AG04450 (cell line): ENCODE results near the gene ARL5C. TPM values are rescaled to one million over a fixed set of nuclear protein-coding genes. Genes with fewer than 3 reads are reported as not detected.
"Not testable (repeated sequence)": the region's sequence is repeated elsewhere in the genome, so short reads cannot be mapped to it uniquely, and the experiment has no call there.

ENCODE experiments used
- CTCF ChIA-PET: fragments of 300-600, 350-600 bp; formaldehyde crosslinking; extraction: SDS; loops from one replicate; lab custom pipeline; 2022; ENCODE audit warnings: antibody characterized with exemption, inconsistent platforms; lab: Charles Lee
- POLR2A ChIA-PET: fragments of 350-600 bp; formaldehyde crosslinking; extraction: SDS; loops from one replicate; lab custom pipeline; 2021; ENCODE audit warnings: antibody characterized with exemption, inconsistent platforms; lab: Yijun Ruan, JAX
- DNase-seq: peaks from one replicate; pipeline ENCODE4 v3.0.0-alpha.2; 2011; ENCODE audit warnings: low read depth, low spot score
- H3K27ac ChIP-seq: one replicate; pipeline ENCODE4 v1.5.1; 2012; ENCODE audit warnings: low read depth, low read length, control low read depth
- H3K27me3 ChIP-seq: one replicate; pipeline ENCODE4 v1.6.0; 2012; ENCODE audit warnings: low read length; ENCODE audit not compliant: control insufficient read depth, insufficient read depth
- H3K4me3 ChIP-seq: 2 replicates; pipeline ENCODE4 v1.5.1; 2011; ENCODE audit warnings: mild to moderate bottlenecking, low read depth, low read length, control low read depth
- H3K9me3 ChIP-seq: 2 replicates; pipeline ENCODE4 v1.5.1; 2012; ENCODE audit warnings: low read length; ENCODE audit not compliant: control insufficient read depth, insufficient read depth
- polyA plus RNA-seq: library from polyadenylated mRNA; depleted of rRNA; stranded (reverse); fragments of >200 nt; gene quantifications from 2 replicates; pipeline ENCODE4 v1.2.3, GENCODE V29; 2011
- TF ChIP-seq, protein P1 (sequence below): IDR thresholded peaks from 2 replicates; pipeline ENCODE4 v1.5.1; 2011; ENCODE audit warnings: low read depth, low read length, control low read depth, inconsistent platforms

The ARL5C gene
- polyA plus RNA-seq, 1 experiment, result not detected

DNA sequence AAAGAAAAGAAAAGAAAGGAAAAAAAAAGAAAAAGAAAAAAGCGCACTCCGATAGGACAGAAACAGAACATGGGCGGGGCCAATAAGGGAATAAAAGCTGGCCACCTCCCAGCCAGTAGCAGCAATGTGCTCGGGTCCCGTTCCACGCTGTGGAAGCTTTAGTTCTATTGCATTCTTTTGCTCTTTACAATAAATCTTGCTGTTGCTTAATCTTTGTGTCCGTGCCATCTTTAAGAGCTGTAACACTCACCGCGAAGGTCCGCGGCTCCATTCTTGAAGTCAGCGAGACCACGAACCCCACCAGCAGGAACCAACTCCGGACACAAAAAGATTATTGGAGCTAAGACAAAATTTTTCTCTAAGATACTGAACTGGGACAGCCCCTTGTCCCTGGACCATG is 3.1 kb upstream of the ARL5C start:
- Histone ChIP-seq H3K27ac (no peak overlapping the region), H3K4me3 (no peak overlapping the region), H3K27me3 (peaks cover 32% of the 10 kb centered on the region), H3K9me3 (peaks cover 4% of the 10 kb centered on the region; the same call in 1 of the 2 replicates)
- POLR2A ChIA-PET, result no interaction called here
- TF ChIP-seq, protein P1, sequence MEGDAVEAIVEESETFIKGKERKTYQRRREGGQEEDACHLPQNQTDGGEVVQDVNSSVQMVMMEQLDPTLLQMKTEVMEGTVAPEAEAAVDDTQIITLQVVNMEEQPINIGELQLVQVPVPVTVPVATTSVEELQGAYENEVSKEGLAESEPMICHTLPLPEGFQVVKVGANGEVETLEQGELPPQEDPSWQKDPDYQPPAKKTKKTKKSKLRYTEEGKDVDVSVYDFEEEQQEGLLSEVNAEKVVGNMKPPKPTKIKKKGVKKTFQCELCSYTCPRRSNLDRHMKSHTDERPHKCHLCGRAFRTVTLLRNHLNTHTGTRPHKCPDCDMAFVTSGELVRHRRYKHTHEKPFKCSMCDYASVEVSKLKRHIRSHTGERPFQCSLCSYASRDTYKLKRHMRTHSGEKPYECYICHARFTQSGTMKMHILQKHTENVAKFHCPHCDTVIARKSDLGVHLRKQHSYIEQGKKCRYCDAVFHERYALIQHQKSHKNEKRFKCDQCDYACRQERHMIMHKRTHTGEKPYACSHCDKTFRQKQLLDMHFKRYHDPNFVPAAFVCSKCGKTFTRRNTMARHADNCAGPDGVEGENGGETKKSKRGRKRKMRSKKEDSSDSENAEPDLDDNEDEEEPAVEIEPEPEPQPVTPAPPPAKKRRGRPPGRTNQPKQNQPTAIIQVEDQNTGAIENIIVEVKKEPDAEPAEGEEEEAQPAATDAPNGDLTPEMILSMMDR, result no peak
- no peak for DNase-seq
- CTCF ChIA-PET, result no interaction called here

DNA sequence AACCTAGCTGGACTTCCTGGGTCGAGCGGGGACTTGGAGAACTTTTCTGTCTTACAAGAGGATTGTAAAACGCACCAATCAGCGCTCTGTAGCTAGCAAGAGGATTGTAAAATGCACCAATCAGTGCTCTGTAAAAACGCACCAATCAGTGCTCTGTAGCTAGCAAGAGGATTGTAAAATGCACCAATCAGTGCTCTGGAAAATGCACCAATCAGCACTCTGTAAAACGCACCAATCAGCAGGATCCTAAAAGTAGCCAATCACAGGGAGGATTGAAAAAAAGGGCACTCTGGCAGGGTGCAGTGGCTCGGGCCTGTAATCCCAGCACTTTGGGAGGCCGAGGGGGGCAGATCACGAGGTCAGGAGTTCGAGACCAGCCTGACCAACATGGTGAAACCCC is 2.5 kb upstream of the ARL5C start:
- H3K27me3 ChIP-seq, result peaks cover 32% of the 10 kb centered on the region

DNA sequence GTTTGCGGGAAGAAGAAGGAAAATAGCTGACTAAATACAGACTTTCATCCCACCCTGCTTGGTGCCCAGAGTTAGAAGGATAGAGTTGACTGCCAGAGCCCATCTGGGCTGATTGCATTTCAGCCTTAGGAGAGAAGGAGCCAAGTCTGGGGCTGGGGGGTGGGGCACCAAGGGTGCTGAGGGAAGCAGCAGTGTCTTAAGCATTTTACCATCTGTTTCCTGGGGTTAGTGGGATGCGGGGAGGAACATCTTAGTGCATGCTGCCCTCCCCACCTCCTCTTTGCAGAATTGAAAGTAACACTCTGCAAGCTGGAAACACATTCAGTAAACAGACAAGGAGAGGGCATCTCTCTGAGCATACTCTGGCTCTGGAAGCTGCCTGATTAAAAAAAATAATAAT is 1.5 kb upstream of the ARL5C start:
- TF ChIP-seq, protein P1, result no peak
- Histone ChIP-seq H3K27ac (no peak overlapping the region), H3K27me3 (peaks cover 32% of the 10 kb centered on the region), H3K9me3 (peaks cover 4% of the 10 kb centered on the region; the same call in 1 of the 2 replicates), H3K4me3 (no peak overlapping the region)
- DNase-seq, result no peak
- CTCF ChIA-PET, result interaction anchor here (0.6 to 3.8 kb wide), 4 partner anchors 8 to 482 kb away, joined by 3 to 54 read pairs (median 14); no protein-coding TSS in a partner anchor
- POLR2A ChIA-PET, result interaction anchor here (0.6 kb wide), 1 partner anchor 1297 kb away, joined by 3 read pairs; no protein-coding TSS in a partner anchor

More for the DNA sequence above, 2.5 kb upstream of the ARL5C start:
- H3K9me3 ChIP-seq, POLR2A ChIA-PET, DNase-seq, H3K4me3 ChIP-seq, CTCF ChIA-PET, H3K27ac ChIP-seq: not testable (repeated sequence)

DNA sequence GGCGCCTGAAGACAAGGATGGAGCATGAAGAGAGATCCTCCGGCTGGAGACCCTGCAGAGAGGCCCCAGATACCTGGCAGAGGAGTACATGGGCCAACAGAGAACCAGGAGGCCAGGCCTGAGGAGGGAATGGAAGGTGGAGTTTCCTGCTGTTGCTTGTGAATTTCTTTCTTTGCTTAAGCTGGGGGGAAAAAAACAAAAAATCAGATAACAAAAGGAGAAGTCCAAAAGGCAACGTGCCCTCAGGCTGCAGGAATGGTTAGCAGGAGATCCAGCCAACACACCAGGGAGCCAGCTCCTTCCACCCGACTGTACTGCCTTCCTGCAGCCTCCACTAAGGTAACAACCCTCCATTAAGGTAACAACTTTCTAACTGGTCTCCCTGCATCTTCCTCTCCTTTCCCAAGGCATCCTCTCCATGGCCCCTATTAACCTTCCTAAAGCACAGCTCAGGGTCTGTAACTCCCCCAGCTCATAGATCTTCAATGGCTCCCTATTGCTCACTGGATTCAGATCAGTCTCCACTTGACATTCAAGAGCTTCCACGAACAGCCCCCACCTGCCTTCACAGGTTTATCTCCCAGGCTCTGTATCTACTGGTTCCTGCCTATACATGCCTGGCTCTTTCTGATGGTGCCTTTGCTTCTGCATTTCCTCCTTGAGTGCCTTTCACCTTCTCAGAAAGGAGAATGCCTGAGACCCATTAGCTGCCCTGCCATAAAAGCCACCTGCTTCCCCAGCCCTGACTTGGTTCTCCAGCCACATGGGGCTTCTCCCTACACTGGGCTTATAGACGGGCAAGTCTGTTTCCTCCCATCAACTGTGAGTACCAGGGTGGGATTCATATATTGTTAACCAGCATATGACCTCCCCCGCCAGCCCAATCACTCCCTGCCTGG is 725 bp upstream of the ARL5C start:
- Histone ChIP-seq H3K27ac (no peak overlapping the region), H3K27me3 (peaks cover 32% of the 10 kb centered on the region)

DNA sequence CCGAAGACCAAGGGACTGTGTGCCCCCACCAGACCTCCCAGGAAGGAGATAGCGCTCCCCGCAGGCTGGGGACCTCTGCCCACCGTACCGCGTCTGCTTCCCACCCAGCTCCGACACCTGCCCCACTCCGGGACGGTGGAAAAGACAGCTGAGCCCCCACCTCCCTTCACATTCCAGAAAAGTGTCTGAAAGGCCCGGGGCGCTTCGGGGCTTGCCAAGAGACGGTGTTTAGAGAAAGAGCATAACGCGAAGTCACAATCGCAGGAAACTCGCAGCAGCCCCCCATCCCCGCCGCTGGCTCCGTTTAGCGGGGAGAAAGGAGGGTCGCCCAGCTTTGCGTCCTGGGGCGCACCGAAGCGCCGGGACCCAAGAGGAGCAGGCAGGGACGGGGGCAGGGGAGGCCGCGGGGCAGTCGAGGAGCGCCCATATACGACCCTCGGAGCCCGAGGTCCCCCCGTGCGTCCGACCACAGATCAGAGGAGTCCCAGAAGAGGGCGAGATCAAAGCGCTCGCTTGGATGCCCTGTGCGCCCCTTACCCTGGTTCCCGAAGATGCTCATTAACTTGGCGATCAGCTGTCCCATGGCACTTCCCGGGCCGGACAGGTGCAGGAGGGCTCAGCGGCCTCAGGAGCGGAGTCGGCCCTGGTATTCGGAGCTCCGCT is 652 bp downstream of the ARL5C start:
- DNase-seq, result no peak
- peak overlapping the region; percentile 63 for H3K4me3 ChIP-seq
- peaks cover 32% of the 10 kb centered on the region for H3K27me3 ChIP-seq
- peaks cover 4% of the 10 kb centered on the region; the same call in 1 of the 2 replicates for H3K9me3 ChIP-seq
- POLR2A ChIA-PET, result interaction anchor here (0.6 to 1.4 kb wide), 5 partner anchors 9 to 160 kb away, joined by 3 to 13 read pairs (median 3); partner anchors contain the start of gene RPL19
- TF ChIP-seq, protein P1, result no peak
- H3K27ac ChIP-seq, result no peak overlapping the region
- CTCF ChIA-PET, result interaction anchor here (0.6 to 3.8 kb wide), 35 partner anchors 9 to 297 kb away, joined by 3 to 54 read pairs (median 4); partner anchors contain the start of gene LASP1NB

More for the DNA sequence above, 725 bp upstream of the ARL5C start:
- Histone ChIP-seq H3K4me3 (no peak overlapping the region), H3K9me3 (peaks cover 4% of the 10 kb centered on the region; the same call in 1 of the 2 replicates)
- TF ChIP-seq, protein P1, result no peak
- CTCF ChIA-PET, result interaction anchor here (0.5 to 3.8 kb wide), 6 partner anchors 9 to 266 kb away, joined by 3 to 54 read pairs (median 15); no protein-coding TSS in a partner anchor
- POLR2A ChIA-PET, result no interaction called here
- DNase-seq, result no peak
